SU-DHL-6 (cell line): ENCODE results near the gene ST7.

Experiments used
- EZH2phosphoT487 ChIP-seq: fragments of 200-600 bp; sonication (generic), shearing (Covaris generic); conservative IDR thresholded peaks from 2 replicates; pipeline ENCODE4 v1.6.1; 2018; ENCODE audit warnings: mild to moderate bottlenecking, antibody characterized with exemption, low read length, moderate library complexity, mixed read lengths
- TF ChIP-seq, protein P1 (sequence below): fragments of 200-600 bp; sonication (generic); IDR thresholded peaks from one replicate; pipeline ENCODE4 v1.5.1; 2017; ENCODE audit warnings: antibody characterized with exemption, mild to moderate bottlenecking, low read length, moderate library complexity; ENCODE audit not compliant: insufficient read depth, poor library complexity, severe bottlenecking

DNA sequence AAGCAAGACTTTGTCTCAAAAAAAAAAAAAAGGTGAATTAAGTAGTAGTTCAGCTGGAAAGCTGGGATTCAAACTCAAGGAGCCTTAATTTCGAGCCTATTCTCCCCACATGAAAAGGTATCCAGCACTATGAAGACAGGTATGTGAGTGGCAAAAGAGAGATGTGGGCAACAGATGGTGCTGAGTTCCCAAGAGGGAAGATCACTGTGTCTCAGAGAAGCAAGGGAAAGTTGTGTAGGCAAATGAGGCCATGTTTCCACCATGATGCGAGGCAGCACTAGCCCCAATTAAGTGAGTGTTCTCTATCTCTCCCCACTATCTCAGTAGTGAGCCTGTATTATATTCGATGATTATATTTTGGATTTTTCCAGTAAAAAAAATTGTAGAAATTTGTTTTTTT is 19.8 kb upstream of the ST7 start:
- TF ChIP-seq, protein P1, sequence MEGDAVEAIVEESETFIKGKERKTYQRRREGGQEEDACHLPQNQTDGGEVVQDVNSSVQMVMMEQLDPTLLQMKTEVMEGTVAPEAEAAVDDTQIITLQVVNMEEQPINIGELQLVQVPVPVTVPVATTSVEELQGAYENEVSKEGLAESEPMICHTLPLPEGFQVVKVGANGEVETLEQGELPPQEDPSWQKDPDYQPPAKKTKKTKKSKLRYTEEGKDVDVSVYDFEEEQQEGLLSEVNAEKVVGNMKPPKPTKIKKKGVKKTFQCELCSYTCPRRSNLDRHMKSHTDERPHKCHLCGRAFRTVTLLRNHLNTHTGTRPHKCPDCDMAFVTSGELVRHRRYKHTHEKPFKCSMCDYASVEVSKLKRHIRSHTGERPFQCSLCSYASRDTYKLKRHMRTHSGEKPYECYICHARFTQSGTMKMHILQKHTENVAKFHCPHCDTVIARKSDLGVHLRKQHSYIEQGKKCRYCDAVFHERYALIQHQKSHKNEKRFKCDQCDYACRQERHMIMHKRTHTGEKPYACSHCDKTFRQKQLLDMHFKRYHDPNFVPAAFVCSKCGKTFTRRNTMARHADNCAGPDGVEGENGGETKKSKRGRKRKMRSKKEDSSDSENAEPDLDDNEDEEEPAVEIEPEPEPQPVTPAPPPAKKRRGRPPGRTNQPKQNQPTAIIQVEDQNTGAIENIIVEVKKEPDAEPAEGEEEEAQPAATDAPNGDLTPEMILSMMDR: no peak
- no peak for TF ChIP-seq EZH2phosphoT487
